Natural killer cell (primary cell): Measurements from ENCODE around the gene RSU1. TPM values are rescaled to one million over a fixed set of nuclear protein-coding genes. Genes with fewer than 3 reads are reported as not detected.

Experiments used
- ATAC-seq, 3 donors: fragments of 150-1000 bp in 2 of 3; fragments of 200-7000 bp in 1 of 3; cut with Tn5 transposase; 1 replicate in 1 of 3; 2 replicates in 2 of 3; pipeline ENCODE4 v1.10.0; 2021; ENCODE audit warnings: mild to moderate bottlenecking in 2 of 3, moderate library complexity in 2 of 3
- DNase-seq, 2 donors: peaks; one replicate each; pipeline versions ENCODE4 v3.0.0 to v3.0.0-alpha.2; 2013 to 2021; ENCODE audit warnings: mixed read lengths in 1 of 2
- H3K27ac ChIP-seq: one replicate; pipeline ENCODE4 v1.5.1; 2013; ENCODE audit warnings: mild to moderate bottlenecking, low read length
- H3K27me3 ChIP-seq: one replicate; pipeline ENCODE4 v1.6.1; 2013; ENCODE audit warnings: low read length; ENCODE audit not compliant: control insufficient read depth, insufficient read depth
- H3K36me3 ChIP-seq: one replicate; pipeline ENCODE4 v1.6.1; 2013; ENCODE audit warnings: low read length; ENCODE audit not compliant: control insufficient read depth, insufficient read depth
- H3K4me1 ChIP-seq: one replicate; pipeline ENCODE4 v1.6.1; 2013; ENCODE audit warnings: low read length; ENCODE audit not compliant: control insufficient read depth, insufficient read depth
- H3K4me3 ChIP-seq: one replicate; pipeline ENCODE4 v1.5.1; 2013; ENCODE audit warnings: low read length
- H3K9me3 ChIP-seq: one replicate; pipeline ENCODE4 v1.6.1; 2013; ENCODE audit warnings: low read length; ENCODE audit not compliant: control insufficient read depth, insufficient read depth
- H3K27ac Mint-ChIP-seq, 2 donors: one replicate each; pipeline ENCODE4 v1.8.0; 2022; ENCODE audit warnings: mild to moderate bottlenecking in 2 of 2, mixed read lengths in 2 of 2, moderate library complexity in 1 of 2
- H3K27me3 Mint-ChIP-seq, 2 donors: one replicate each; pipeline ENCODE4 v1.8.0; 2022; ENCODE audit warnings: low read depth in 2 of 2, mixed read lengths in 2 of 2
- H3K36me3 Mint-ChIP-seq: one replicate; pipeline ENCODE4 v1.8.0; 2022; ENCODE audit warnings: mixed read lengths
- H3K4me1 Mint-ChIP-seq, 2 donors: one replicate each; pipeline ENCODE4 v1.8.0; 2022; ENCODE audit warnings: mixed read lengths in 2 of 2
- H3K4me3 Mint-ChIP-seq: one replicate; pipeline ENCODE4 v1.8.0; 2022; ENCODE audit warnings: mild to moderate bottlenecking, moderate library complexity, mixed read lengths
- H3K9me3 Mint-ChIP-seq, 2 donors: one replicate each; pipeline ENCODE4 v1.8.0; 2022; ENCODE audit warnings: mixed read lengths in 2 of 2
- WGBS: methylation state at CpG from one replicate; pipeline ENCODE4 v1.1.7; 2013; ENCODE audit warnings: missing lambda C conversion rate; ENCODE audit not compliant: insufficient coverage; 5-methylcytosine and 5-hydroxymethylcytosine counted together
- intact Hi-C: fragments of 100-400 bp; cut with micrococcal nuclease; formaldehyde crosslinking; loops from one replicate; pipeline ENCODE4 v1.14.2; 2022
- total RNA-seq, 4 donors: library from RNA; stranded (reverse); fragments of 120-200 nt in 1 of 4; gene quantifications; one replicate each; pipeline versions ENCODE4 v1.2.3 to v1.2.4, GENCODE V29; 2013 to 2022
- TF ChIP-seq, protein P1 (sequence below): fragments of 200-600 bp; IDR thresholded peaks from one replicate; pipeline ENCODE4 v1.8.0; 2022; ENCODE audit warnings: antibody characterized with exemption

The RSU1 gene
- total RNA-seq, 3 donors from 2014 or later (not counting 1 experiment from before 2014, with no cell fraction given) = 75.0 to 85.3 (median 80.0) TPM

DNA sequence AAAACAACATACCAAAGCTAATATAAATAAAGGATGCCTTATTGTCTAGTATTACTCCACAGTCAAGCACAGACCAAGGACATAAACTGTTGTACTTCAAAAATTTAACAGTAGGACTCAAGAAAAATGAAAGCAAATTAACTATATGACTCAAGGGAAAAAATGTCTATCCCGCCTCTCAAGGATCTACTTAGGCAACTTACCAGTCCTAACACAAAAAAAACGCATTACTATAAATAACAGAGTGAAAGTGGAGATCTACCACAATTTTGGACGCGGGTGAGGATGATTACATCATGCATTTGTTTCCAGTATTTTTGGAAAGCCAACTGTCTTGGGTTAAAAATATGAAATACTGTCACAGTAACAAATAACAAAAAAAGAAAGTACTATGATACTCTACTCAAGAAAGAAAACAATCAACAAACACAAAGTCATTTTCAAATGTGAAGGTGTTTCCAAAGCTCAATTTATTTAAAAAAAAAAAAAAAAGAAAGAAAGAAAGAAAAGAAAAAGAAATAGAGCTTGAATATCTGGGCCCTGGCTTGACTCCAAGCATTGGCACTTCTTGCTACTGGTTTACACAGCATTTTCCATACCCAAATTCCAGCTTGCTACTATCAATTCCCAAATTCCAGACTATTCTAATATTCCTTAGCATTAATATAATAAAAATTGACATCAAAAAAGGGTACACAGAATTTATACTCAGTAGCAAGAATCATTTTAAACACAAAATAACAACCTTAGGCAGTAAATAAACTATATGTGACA is 99.4 kb downstream of the RSU1 start:
- Histone ChIP-seq H3K4me3 (no peak overlapping the region), H3K27me3 (no peaks in the 10 kb centered on the region), H3K27ac (no peak overlapping the region), H3K36me3 (peaks cover 9% of the 10 kb centered on the region), H3K9me3 (peaks cover 13% of the 10 kb centered on the region), H3K4me1 (no peaks in the 10 kb centered on the region)
- intact Hi-C loops = no loop called here
- Mint-ChIP-seq H3K27me3 (no peaks in the 10 kb centered on the region), H3K4me1 (no peaks in the 10 kb centered on the region), H3K9me3 (peaks cover 9 to 11% of the 10 kb centered on the region in 2 donors), H3K27ac (no peak overlapping the region), H3K4me3 (no peak overlapping the region), H3K36me3 (peaks cover 21% of the 10 kb centered on the region)
- ATAC-seq (no peak), DNase-seq (no peak)
- TF ChIP-seq, protein P1, sequence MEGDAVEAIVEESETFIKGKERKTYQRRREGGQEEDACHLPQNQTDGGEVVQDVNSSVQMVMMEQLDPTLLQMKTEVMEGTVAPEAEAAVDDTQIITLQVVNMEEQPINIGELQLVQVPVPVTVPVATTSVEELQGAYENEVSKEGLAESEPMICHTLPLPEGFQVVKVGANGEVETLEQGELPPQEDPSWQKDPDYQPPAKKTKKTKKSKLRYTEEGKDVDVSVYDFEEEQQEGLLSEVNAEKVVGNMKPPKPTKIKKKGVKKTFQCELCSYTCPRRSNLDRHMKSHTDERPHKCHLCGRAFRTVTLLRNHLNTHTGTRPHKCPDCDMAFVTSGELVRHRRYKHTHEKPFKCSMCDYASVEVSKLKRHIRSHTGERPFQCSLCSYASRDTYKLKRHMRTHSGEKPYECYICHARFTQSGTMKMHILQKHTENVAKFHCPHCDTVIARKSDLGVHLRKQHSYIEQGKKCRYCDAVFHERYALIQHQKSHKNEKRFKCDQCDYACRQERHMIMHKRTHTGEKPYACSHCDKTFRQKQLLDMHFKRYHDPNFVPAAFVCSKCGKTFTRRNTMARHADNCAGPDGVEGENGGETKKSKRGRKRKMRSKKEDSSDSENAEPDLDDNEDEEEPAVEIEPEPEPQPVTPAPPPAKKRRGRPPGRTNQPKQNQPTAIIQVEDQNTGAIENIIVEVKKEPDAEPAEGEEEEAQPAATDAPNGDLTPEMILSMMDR = no peak
- 80% methylated on average over 1 of the region's 4 CpGs for WGBS

DNA sequence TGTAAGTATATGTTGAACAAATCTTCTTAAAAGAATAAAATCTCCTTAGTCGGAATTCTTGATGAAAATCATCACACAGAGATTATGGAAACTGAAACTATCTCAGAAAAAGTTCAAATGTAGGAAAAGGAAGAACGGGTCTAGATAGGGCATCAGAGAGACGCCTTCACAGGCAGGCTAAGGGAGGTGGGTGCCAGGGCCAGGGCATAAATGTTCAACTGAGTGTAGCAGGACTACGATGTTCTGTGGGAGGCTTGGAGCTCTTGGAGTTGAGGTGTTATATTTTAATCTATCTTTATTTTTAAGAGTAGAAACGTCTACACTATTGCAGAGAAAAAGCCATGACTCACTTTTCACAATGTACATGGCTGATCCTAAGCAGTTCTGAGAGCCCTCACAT is 101.2 kb downstream of the RSU1 start:
- H3K36me3 Mint-ChIP-seq = peaks cover 31% of the 10 kb centered on the region
- Histone ChIP-seq H3K4me3 (no peak overlapping the region), H3K4me1 (no peaks in the 10 kb centered on the region), H3K9me3 (peaks cover 13% of the 10 kb centered on the region), H3K27ac (no peak overlapping the region), H3K36me3 (peaks cover 4% of the 10 kb centered on the region), H3K27me3 (no peaks in the 10 kb centered on the region)
- TF ChIP-seq, protein P1 = no peak
- no peak overlapping the region for H3K4me3 Mint-ChIP-seq
- ATAC-seq (no peak), DNase-seq (no peak)
- intact Hi-C loops = no loop called here
- peaks cover 18 to 20% of the 10 kb centered on the region in 2 donors for H3K9me3 Mint-ChIP-seq
- H3K4me1 Mint-ChIP-seq = no peaks in the 10 kb centered on the region
- H3K27me3 Mint-ChIP-seq = no peaks in the 10 kb centered on the region
- 97% methylated on average over 3 of the region's 5 CpGs for WGBS
- H3K27ac Mint-ChIP-seq = no peak overlapping the region

DNA sequence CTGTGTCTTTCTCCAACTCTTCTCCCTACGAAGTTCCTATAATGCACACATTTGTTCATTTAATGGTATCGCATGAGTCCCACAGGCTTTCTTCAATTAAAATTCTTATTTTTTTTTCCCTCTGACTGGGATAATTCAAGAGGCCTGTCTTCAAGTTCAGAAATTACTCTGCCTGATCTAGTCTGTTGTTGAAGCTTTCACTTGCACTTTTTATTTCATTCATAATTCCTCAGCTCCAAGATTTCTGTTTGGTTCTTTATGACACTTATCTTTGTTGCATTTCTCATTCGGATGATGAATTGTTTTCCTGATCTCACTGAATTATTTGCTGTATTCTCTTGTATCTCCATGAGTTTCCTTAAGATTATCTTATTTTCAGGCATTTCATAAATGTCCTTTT is 103.9 kb downstream of the RSU1 start:
- intact Hi-C loops = no loop called here
- Mint-ChIP-seq H3K4me1 (no peaks in the 10 kb centered on the region), H3K36me3 (peaks cover 23% of the 10 kb centered on the region), H3K9me3 (peaks cover 20 to 22% of the 10 kb centered on the region in 2 donors), H3K27ac (no peak overlapping the region), H3K4me3 (no peak overlapping the region), H3K27me3 (no peaks in the 10 kb centered on the region)
- H3K9me3 ChIP-seq = peaks cover 13% of the 10 kb centered on the region
- no peak overlapping the region for H3K27ac ChIP-seq
- no peak for ATAC-seq
- WGBS = 95% methylated on average over 3 of the region's 3 CpGs
- TF ChIP-seq, protein P1 = no peak
- no peak overlapping the region for H3K4me3 ChIP-seq
- no peaks in the 10 kb centered on the region for H3K36me3 ChIP-seq
- no peaks in the 10 kb centered on the region for H3K4me1 ChIP-seq
- no peak for DNase-seq
- no peaks in the 10 kb centered on the region for H3K27me3 ChIP-seq

DNA sequence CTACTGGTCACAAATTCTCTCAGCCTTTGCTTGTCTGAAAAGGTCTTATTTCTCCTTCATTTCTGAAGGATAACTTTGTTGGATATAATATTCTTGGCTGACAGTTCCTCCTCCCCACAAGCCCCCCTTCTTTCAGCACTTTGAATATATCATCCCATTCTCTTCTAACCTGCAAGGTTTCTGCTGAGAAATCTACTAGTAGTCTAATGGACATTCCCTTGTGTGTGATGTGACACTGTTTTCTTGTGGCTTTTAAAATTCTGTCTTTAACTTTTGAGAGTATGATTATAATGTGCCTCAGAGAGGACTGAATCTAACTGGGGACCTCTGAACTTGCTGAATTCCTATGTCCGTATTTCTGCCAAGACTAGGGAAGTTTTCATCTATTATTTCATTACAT is 104.3 kb downstream of the RSU1 start:
- DNase-seq = no peak
- Histone ChIP-seq H3K4me1 (no peaks in the 10 kb centered on the region), H3K36me3 (no peaks in the 10 kb centered on the region), H3K9me3 (peaks cover 13% of the 10 kb centered on the region), H3K27ac (no peak overlapping the region), H3K4me3 (no peak overlapping the region), H3K27me3 (no peaks in the 10 kb centered on the region)
- TF ChIP-seq, protein P1 = no peak
- no peak overlapping the region for H3K27ac Mint-ChIP-seq
- H3K4me1 Mint-ChIP-seq = no peaks in the 10 kb centered on the region
- WGBS = 100% methylated on average over 1 of the region's 1 CpG
- peaks cover 23% of the 10 kb centered on the region for H3K36me3 Mint-ChIP-seq
- no peak overlapping the region for H3K4me3 Mint-ChIP-seq
- peaks cover 20 to 22% of the 10 kb centered on the region in 2 donors for H3K9me3 Mint-ChIP-seq
- no peak for ATAC-seq
- intact Hi-C loops = no loop called here
- no peaks in the 10 kb centered on the region for H3K27me3 Mint-ChIP-seq
